ENCODE data around the gene TMEM212. TPM values are rescaled to one million over a fixed set of nuclear protein-coding genes. Genes with fewer than 3 reads are reported as not detected.

TMEM212 gene
- polyA plus RNA-seq: not detected

GRCh38 chr3:171842864-171843518, at the start of gene TMEM212:
TMEM212 (plus strand) TSS chr3:171843349; CDS start chr3:171843384, 35 bp downstream.
- Histone ChIP-seq H3K4me1 (ENCODE audit: control insufficient read depth in 2 of 2, insufficient read depth in 2 of 2, low read length in 1 of 2) (no peaks in the 10 kb centered on the region), H3K9me3 (ENCODE audit: control insufficient read depth in 2 of 2, insufficient read depth in 1 of 2, low read depth in 1 of 2, low read length in 1 of 2) (no peaks in the 10 kb centered on the region), H3K27ac (ENCODE audit: low read depth in 2 of 2, low read length in 1 of 2) (no peak within 1 kb of the TSS), H3K36me3 (ENCODE audit: control insufficient read depth in 2 of 2, insufficient read depth in 2 of 2, low read length in 1 of 2) (no peaks in the 10 kb centered on the region), H3K4me3 (ENCODE audit: low read depth in 1 of 2, low read length in 2 of 2) (no peak within 1 kb of the TSS), H3K27me3 (ENCODE audit: control insufficient read depth in 1 of 2, insufficient read depth in 2 of 2, low read length in 2 of 2) (peaks cover 0 to 2% of the 10 kb centered on the region in 2 donors)
- WGBS, 2 donors: 59 to 62% methylated on average over 5 of the region's 5 CpGs

GRCh38 chr3:171796625-171797264, 46.4 kb upstream of the TMEM212 start:
- Histone ChIP-seq H3K9me3 (ENCODE audit: control insufficient read depth in 2 of 2, insufficient read depth in 1 of 2, low read depth in 1 of 2, low read length in 1 of 2) (no peaks in the 10 kb centered on the region), H3K27me3 (ENCODE audit: control insufficient read depth in 1 of 2, insufficient read depth in 2 of 2, low read length in 2 of 2) (no peaks in the 10 kb centered on the region), H3K4me1 (ENCODE audit: control insufficient read depth in 2 of 2, insufficient read depth in 2 of 2, low read length in 1 of 2) (peaks cover 5 to 14% of the 10 kb centered on the region in 2 donors), H3K4me3 (ENCODE audit: low read depth in 1 of 2, low read length in 2 of 2) (peak overlapping the region in 1 of 2 donors; percentile 0), H3K27ac (ENCODE audit: low read depth in 2 of 2, low read length in 1 of 2) (peak overlapping the region; percentile 68 to 94), H3K36me3 (ENCODE audit: control insufficient read depth in 2 of 2, insufficient read depth in 2 of 2, low read length in 1 of 2) (no peaks in the 10 kb centered on the region)
- 76 to 81% methylated on average over 4 of the region's 4 CpGs for WGBS, 2 donors

GRCh38 chr3:171797265-171797679, 45.9 kb upstream of the TMEM212 start:
- Histone ChIP-seq H3K36me3 (ENCODE audit: control insufficient read depth in 2 of 2, insufficient read depth in 2 of 2, low read length in 1 of 2) (no peaks in the 10 kb centered on the region), H3K27me3 (ENCODE audit: control insufficient read depth in 1 of 2, insufficient read depth in 2 of 2, low read length in 2 of 2) (no peaks in the 10 kb centered on the region), H3K4me3 (ENCODE audit: low read depth in 1 of 2, low read length in 2 of 2) (peak overlapping the region in 1 of 2 donors; percentile 0), H3K9me3 (ENCODE audit: control insufficient read depth in 2 of 2, insufficient read depth in 1 of 2, low read depth in 1 of 2, low read length in 1 of 2) (no peaks in the 10 kb centered on the region), H3K4me1 (ENCODE audit: control insufficient read depth in 2 of 2, insufficient read depth in 2 of 2, low read length in 1 of 2) (peaks cover 3 to 9% of the 10 kb centered on the region in 2 donors), H3K27ac (ENCODE audit: low read depth in 2 of 2, low read length in 1 of 2) (peak overlapping the region; percentile 68 to 76)
- 42 to 59% methylated on average over 1 of the region's 1 CpG for WGBS, 2 donors

GRCh38 chr3:171797873-171798272, 45.3 kb upstream of the TMEM212 start:
- Histone ChIP-seq H3K36me3 (ENCODE audit: control insufficient read depth in 2 of 2, insufficient read depth in 2 of 2, low read length in 1 of 2) (no peaks in the 10 kb centered on the region), H3K4me1 (ENCODE audit: control insufficient read depth in 2 of 2, insufficient read depth in 2 of 2, low read length in 1 of 2) (peaks cover 2 to 7% of the 10 kb centered on the region in 2 donors), H3K27ac (ENCODE audit: low read depth in 2 of 2, low read length in 1 of 2) (peak overlapping the region; percentile 15 to 79), H3K27me3 (ENCODE audit: control insufficient read depth in 1 of 2, insufficient read depth in 2 of 2, low read length in 2 of 2) (no peaks in the 10 kb centered on the region), H3K4me3 (ENCODE audit: low read depth in 1 of 2, low read length in 2 of 2) (no peak overlapping the region), H3K9me3 (ENCODE audit: control insufficient read depth in 2 of 2, insufficient read depth in 1 of 2, low read depth in 1 of 2, low read length in 1 of 2) (no peaks in the 10 kb centered on the region)
- 52 to 58% methylated on average over 3 of the region's 3 CpGs for WGBS, 2 donors

GRCh38 chr3:171799501-171799900, 43.6 kb upstream of the TMEM212 start:
- H3K9me3 ChIP-seq (ENCODE audit: control insufficient read depth in 2 of 2, insufficient read depth in 1 of 2, low read depth in 1 of 2, low read length in 1 of 2): no peaks in the 10 kb centered on the region
- H3K4me3 ChIP-seq (ENCODE audit: low read depth in 1 of 2, low read length in 2 of 2): no peak overlapping the region
- no peaks in the 10 kb centered on the region for H3K36me3 ChIP-seq (ENCODE audit: control insufficient read depth in 2 of 2, insufficient read depth in 2 of 2, low read length in 1 of 2)
- WGBS, 2 donors: 96 to 100% methylated on average over 1 of the region's 1 CpG
- peaks cover 2 to 9% of the 10 kb centered on the region in 2 donors for H3K4me1 ChIP-seq (ENCODE audit: control insufficient read depth in 2 of 2, insufficient read depth in 2 of 2, low read length in 1 of 2)
- no peaks in the 10 kb centered on the region for H3K27me3 ChIP-seq (ENCODE audit: control insufficient read depth in 1 of 2, insufficient read depth in 2 of 2, low read length in 2 of 2)
- no peak overlapping the region for H3K27ac ChIP-seq (ENCODE audit: low read depth in 2 of 2, low read length in 1 of 2)

- 29 to 43% methylated on average over 4 of the region's 4 CpGs for WGBS, 2 donors
Measured at GRCh38 chr3:171801738-171802589, 41.2 kb upstream of the TMEM212 start.

GRCh38 chr3:171802590-171802956, 40.6 kb upstream of the TMEM212 start:
- H3K27ac ChIP-seq (ENCODE audit: low read depth in 2 of 2, low read length in 1 of 2): peak overlapping the region; percentile 80 to 83
- H3K4me3 ChIP-seq (ENCODE audit: low read depth in 1 of 2, low read length in 2 of 2): no peak overlapping the region
- peaks cover 2 to 12% of the 10 kb centered on the region in 2 donors for H3K4me1 ChIP-seq (ENCODE audit: control insufficient read depth in 2 of 2, insufficient read depth in 2 of 2, low read length in 1 of 2)
- H3K27me3 ChIP-seq (ENCODE audit: control insufficient read depth in 1 of 2, insufficient read depth in 2 of 2, low read length in 2 of 2): no peaks in the 10 kb centered on the region
- 48 to 65% methylated on average over 3 of the region's 3 CpGs for WGBS, 2 donors
- no peaks in the 10 kb centered on the region for H3K9me3 ChIP-seq (ENCODE audit: control insufficient read depth in 2 of 2, insufficient read depth in 1 of 2, low read depth in 1 of 2, low read length in 1 of 2)
- no peaks in the 10 kb centered on the region for H3K36me3 ChIP-seq (ENCODE audit: control insufficient read depth in 2 of 2, insufficient read depth in 2 of 2, low read length in 1 of 2)

More at GRCh38 chr3:171801738-171802589, 41.2 kb upstream of the TMEM212 start:
- H3K36me3 ChIP-seq (ENCODE audit: control insufficient read depth in 2 of 2, insufficient read depth in 2 of 2, low read length in 1 of 2): no peaks in the 10 kb centered on the region
- no peaks in the 10 kb centered on the region for H3K27me3 ChIP-seq (ENCODE audit: control insufficient read depth in 1 of 2, insufficient read depth in 2 of 2, low read length in 2 of 2)
- no peak overlapping the region for H3K4me3 ChIP-seq (ENCODE audit: low read depth in 1 of 2, low read length in 2 of 2)
- H3K9me3 ChIP-seq (ENCODE audit: control insufficient read depth in 2 of 2, insufficient read depth in 1 of 2, low read depth in 1 of 2, low read length in 1 of 2): no peaks in the 10 kb centered on the region
- peak overlapping the region; percentile 80 to 83 for H3K27ac ChIP-seq (ENCODE audit: low read depth in 2 of 2, low read length in 1 of 2)
- peaks cover 2 to 12% of the 10 kb centered on the region in 2 donors for H3K4me1 ChIP-seq (ENCODE audit: control insufficient read depth in 2 of 2, insufficient read depth in 2 of 2, low read length in 1 of 2)

- WGBS, 2 donors: 80 to 82% methylated on average over 4 of the region's 4 CpGs
- Histone ChIP-seq H3K27me3 (ENCODE audit: control insufficient read depth in 1 of 2, insufficient read depth in 2 of 2, low read length in 2 of 2) (no peaks in the 10 kb centered on the region), H3K4me3 (ENCODE audit: low read depth in 1 of 2, low read length in 2 of 2) (no peak overlapping the region), H3K4me1 (ENCODE audit: control insufficient read depth in 2 of 2, insufficient read depth in 2 of 2, low read length in 1 of 2) (peaks cover 2 to 12% of the 10 kb centered on the region in 2 donors), H3K27ac (ENCODE audit: low read depth in 2 of 2, low read length in 1 of 2) (peak overlapping the region; percentile 15 to 83), H3K9me3 (ENCODE audit: control insufficient read depth in 2 of 2, insufficient read depth in 1 of 2, low read depth in 1 of 2, low read length in 1 of 2) (no peaks in the 10 kb centered on the region), H3K36me3 (ENCODE audit: control insufficient read depth in 2 of 2, insufficient read depth in 2 of 2, low read length in 1 of 2) (no peaks in the 10 kb centered on the region)
Measured at GRCh38 chr3:171803044-171803443, 40.1 kb upstream of the TMEM212 start.

GRCh38 chr3:171804618-171805389, 38.3 kb upstream of the TMEM212 start:
- Histone ChIP-seq H3K27me3 (ENCODE audit: control insufficient read depth in 1 of 2, insufficient read depth in 2 of 2, low read length in 2 of 2) (no peaks in the 10 kb centered on the region), H3K9me3 (ENCODE audit: control insufficient read depth in 2 of 2, insufficient read depth in 1 of 2, low read depth in 1 of 2, low read length in 1 of 2) (no peaks in the 10 kb centered on the region), H3K27ac (ENCODE audit: low read depth in 2 of 2, low read length in 1 of 2) (peak overlapping the region; percentile 80 to 88), H3K4me3 (ENCODE audit: low read depth in 1 of 2, low read length in 2 of 2) (no peak overlapping the region), H3K36me3 (ENCODE audit: control insufficient read depth in 2 of 2, insufficient read depth in 2 of 2, low read length in 1 of 2) (no peaks in the 10 kb centered on the region), H3K4me1 (ENCODE audit: control insufficient read depth in 2 of 2, insufficient read depth in 2 of 2, low read length in 1 of 2) (peaks cover 0 to 9% of the 10 kb centered on the region in 2 donors)
- WGBS, 2 donors: 36 to 55% methylated on average over 6 of the region's 6 CpGs

Data from esophagus (tissue), 2 donors.